Ammon's horn (tissue), 1 donor: ENCODE measurements around the gene CEBPG.

Experiments
- DNase-seq: peaks from one replicate; pipeline ENCODE4 v3.0.0-alpha.2; 2016; ENCODE audit warnings: low spot score

The CEBPG gene

GRCh38 chr19:33373453-33374235 is at the start of gene CEBPG:
TSS of gene CEBPG (plus strand) at chr19:33373709. CDS start at chr19:33379240, 5,531 bp downstream.
- peak; percentile 94 for DNase-seq

- no peak for DNase-seq
Observed at GRCh38 chr19:33324628-33325027, 48.9 kb upstream of the CEBPG start.

- peak; percentile 80 for DNase-seq
Observed at GRCh38 chr19:33325920-33326319, 47.6 kb upstream of the CEBPG start.

GRCh38 chr19:33329060-33329459 is 44.4 kb upstream of the CEBPG start:
- no peak for DNase-seq

GRCh38 chr19:33329736-33330135 is 43.8 kb upstream of the CEBPG start:
- DNase-seq: no peak

- peak; percentile 61 for DNase-seq
Observed at GRCh38 chr19:33332248-33332647, 41.3 kb upstream of the CEBPG start.

- no peak for DNase-seq
Observed at GRCh38 chr19:33333151-33333550, 40.4 kb upstream of the CEBPG start.

- no peak for DNase-seq
Observed at GRCh38 chr19:33333642-33334041, 39.9 kb upstream of the CEBPG start.

- no peak for DNase-seq
Observed at GRCh38 chr19:33334271-33334670, 39.2 kb upstream of the CEBPG start.

GRCh38 chr19:33335446-33335845 is 38.1 kb upstream of the CEBPG start:
- no peak for DNase-seq

- DNase-seq: no peak
Observed at GRCh38 chr19:33339016-33339984, 34.2 kb upstream of the CEBPG start.

GRCh38 chr19:33340991-33341390 is 32.5 kb upstream of the CEBPG start:
- no peak for DNase-seq

- DNase-seq: no peak
Observed at GRCh38 chr19:33343301-33343700, 30.2 kb upstream of the CEBPG start.

- peak; percentile 72 for DNase-seq
Observed at GRCh38 chr19:33343859-33344572, 29.5 kb upstream of the CEBPG start.

- no peak for DNase-seq
Observed at GRCh38 chr19:33344573-33344925, 29.0 kb upstream of the CEBPG start.

GRCh38 chr19:33345163-33345562 is 28.3 kb upstream of the CEBPG start:
- peak; percentile 31 for DNase-seq

GRCh38 chr19:33346665-33347064 is 26.8 kb upstream of the CEBPG start:
- no peak for DNase-seq

GRCh38 chr19:33347300-33347699 is 26.2 kb upstream of the CEBPG start:
- no peak for DNase-seq

GRCh38 chr19:33348301-33349010 is 25.1 kb upstream of the CEBPG start:
- DNase-seq: no peak

GRCh38 chr19:33349319-33350289 is 23.9 kb upstream of the CEBPG start:
- no peak for DNase-seq
